HTR-8/SVneo (cell line): ENCODE results near the gene TPCN1.

Experiments
- DNase-seq: peaks from one replicate; pipeline ENCODE4 v3.0.0; 2011; ENCODE audit warnings: low spot score, mixed read lengths; ENCODE audit not compliant: insufficient read length
- FAIRE-seq: peaks from 2 replicates; lab custom pipeline; 2011; peaks lifted over from hg19 to GRCh38; lab: Jason Lieb, UNC

The TPCN1 gene

GRCh38 chr12:113253532-113254285 lies 32.4 kb downstream of the TPCN1 start:
- FAIRE-seq (no peak), DNase-seq (no peak)

GRCh38 chr12:113254298-113254697 lies 33.0 kb downstream of the TPCN1 start:
- FAIRE-seq (no peak), DNase-seq (no peak)

GRCh38 chr12:113257564-113257963 lies 36.3 kb downstream of the TPCN1 start:
- FAIRE-seq (no peak), DNase-seq (no peak)

- FAIRE-seq = no peak
- DNase-seq = no peak
These were observed 38.9 kb downstream of the TPCN1 start for GRCh38 chr12:113260127-113260526.

- FAIRE-seq (no peak), DNase-seq (no peak)
These were observed 39.5 kb downstream of the TPCN1 start for GRCh38 chr12:113260636-113261300.

- no peak for DNase-seq
- FAIRE-seq = no peak
These were observed 40.7 kb downstream of the TPCN1 start for GRCh38 chr12:113261847-113262470.

GRCh38 chr12:113262710-113263109 lies 41.4 kb downstream of the TPCN1 start:
- FAIRE-seq = no peak
- DNase-seq = no peak

GRCh38 chr12:113263431-113263963 lies 42.2 kb downstream of the TPCN1 start:
- FAIRE-seq = no peak

GRCh38 chr12:113266106-113266895 lies 45.0 kb downstream of the TPCN1 start:
- DNase-seq (no peak), FAIRE-seq (no peak)

More at GRCh38 chr12:113263431-113263963, 42.2 kb downstream of the TPCN1 start:
- no peak for DNase-seq

- peak; percentile 49 for FAIRE-seq
- no peak for DNase-seq
These were observed 46.4 kb downstream of the TPCN1 start for GRCh38 chr12:113267621-113268020.

- DNase-seq (no peak), FAIRE-seq (no peak)
These were observed 46.9 kb downstream of the TPCN1 start for GRCh38 chr12:113268136-113268535.

GRCh38 chr12:113268621-113269020 lies 47.4 kb downstream of the TPCN1 start:
- no peak for FAIRE-seq
- no peak for DNase-seq

- FAIRE-seq (no peak), DNase-seq (no peak)
These were observed 48.1 kb downstream of the TPCN1 start for GRCh38 chr12:113269257-113269943.

- DNase-seq (no peak), FAIRE-seq (no peak)
These were observed 49.4 kb downstream of the TPCN1 start for GRCh38 chr12:113270709-113271009.

GRCh38 chr12:113271466-113271852 lies 50.2 kb downstream of the TPCN1 start:
- FAIRE-seq = no peak
- no peak for DNase-seq

- peak; percentile 49 for FAIRE-seq
- peak; percentile 71 for DNase-seq
These were observed 50.7 kb downstream of the TPCN1 start for GRCh38 chr12:113271853-113272561.

GRCh38 chr12:113273053-113273725 lies 51.9 kb downstream of the TPCN1 start:
- DNase-seq (no peak), FAIRE-seq (no peak)

GRCh38 chr12:113274848-113275247 lies 53.6 kb downstream of the TPCN1 start:
- DNase-seq (no peak), FAIRE-seq (no peak)

- no peak for FAIRE-seq
- DNase-seq = no peak
These were observed 55.0 kb downstream of the TPCN1 start for GRCh38 chr12:113276306-113276705.
